Retinal pigment epithelial cell (primary cell): Measurements from ENCODE around the gene MGMT.

ENCODE experiments used
- DNase-seq: peaks from one replicate; pipeline ENCODE4 v3.0.0-alpha.2; 2010; ENCODE audit warnings: low read depth
- H3K4me3 ChIP-seq: 2 replicates; pipeline ENCODE4 v1.5.1; 2011; ENCODE audit warnings: mild to moderate bottlenecking, low read length, control low read depth, moderate library complexity
- TF ChIP-seq, protein P1 (sequence below): conservative IDR thresholded peaks from 2 replicates; pipeline ENCODE4 v1.5.1; 2011; ENCODE audit warnings: low read depth, low read length, control low read depth, inconsistent platforms

Gene MGMT

DNA sequence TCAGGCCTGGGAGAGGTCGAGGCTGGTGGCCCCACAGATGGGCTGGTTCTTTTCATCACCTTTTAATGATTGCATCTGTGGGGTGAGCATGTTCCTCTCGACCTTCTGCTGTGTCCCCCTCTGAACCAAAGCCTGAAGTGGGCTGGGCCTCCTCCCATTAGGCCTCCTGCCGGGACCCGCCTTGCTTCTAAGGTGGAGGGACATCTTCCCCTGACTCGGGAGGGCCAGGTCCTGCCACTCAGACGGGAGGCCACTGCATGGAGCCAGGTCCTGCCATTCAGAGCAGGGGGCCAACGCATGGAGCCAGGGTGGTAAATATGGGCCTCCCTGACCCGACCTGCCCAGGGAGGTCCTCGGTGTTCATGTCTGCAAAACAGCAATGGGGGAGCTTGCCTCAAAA, 308.6 kb downstream of the MGMT start:
- TF ChIP-seq, protein P1, sequence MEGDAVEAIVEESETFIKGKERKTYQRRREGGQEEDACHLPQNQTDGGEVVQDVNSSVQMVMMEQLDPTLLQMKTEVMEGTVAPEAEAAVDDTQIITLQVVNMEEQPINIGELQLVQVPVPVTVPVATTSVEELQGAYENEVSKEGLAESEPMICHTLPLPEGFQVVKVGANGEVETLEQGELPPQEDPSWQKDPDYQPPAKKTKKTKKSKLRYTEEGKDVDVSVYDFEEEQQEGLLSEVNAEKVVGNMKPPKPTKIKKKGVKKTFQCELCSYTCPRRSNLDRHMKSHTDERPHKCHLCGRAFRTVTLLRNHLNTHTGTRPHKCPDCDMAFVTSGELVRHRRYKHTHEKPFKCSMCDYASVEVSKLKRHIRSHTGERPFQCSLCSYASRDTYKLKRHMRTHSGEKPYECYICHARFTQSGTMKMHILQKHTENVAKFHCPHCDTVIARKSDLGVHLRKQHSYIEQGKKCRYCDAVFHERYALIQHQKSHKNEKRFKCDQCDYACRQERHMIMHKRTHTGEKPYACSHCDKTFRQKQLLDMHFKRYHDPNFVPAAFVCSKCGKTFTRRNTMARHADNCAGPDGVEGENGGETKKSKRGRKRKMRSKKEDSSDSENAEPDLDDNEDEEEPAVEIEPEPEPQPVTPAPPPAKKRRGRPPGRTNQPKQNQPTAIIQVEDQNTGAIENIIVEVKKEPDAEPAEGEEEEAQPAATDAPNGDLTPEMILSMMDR = no peak
- no peak for DNase-seq
- H3K4me3 ChIP-seq = no peak overlapping the region

DNA sequence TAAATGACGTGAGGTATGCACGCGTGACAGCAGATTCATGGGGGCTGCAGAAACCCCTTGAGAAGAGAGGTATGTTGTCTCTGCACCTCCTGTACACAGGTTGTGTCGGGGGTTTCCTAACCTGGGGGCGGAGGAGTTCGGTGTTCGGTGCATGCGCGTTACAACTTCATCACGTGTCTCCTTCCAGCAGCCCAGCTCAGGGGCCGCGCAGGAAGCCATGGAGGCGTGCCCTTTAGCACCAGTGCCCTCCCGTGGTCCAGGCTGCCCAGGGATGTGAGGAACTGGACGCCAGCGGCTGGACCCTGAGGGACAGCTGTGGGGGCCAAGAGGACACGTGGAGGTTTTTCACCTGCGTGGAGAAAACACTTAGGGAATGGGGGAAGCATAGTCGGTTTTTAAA, 310.6 kb downstream of the MGMT start:
- TF ChIP-seq, protein P1 = no peak
- no peak overlapping the region for H3K4me3 ChIP-seq
- no peak for DNase-seq

DNA sequence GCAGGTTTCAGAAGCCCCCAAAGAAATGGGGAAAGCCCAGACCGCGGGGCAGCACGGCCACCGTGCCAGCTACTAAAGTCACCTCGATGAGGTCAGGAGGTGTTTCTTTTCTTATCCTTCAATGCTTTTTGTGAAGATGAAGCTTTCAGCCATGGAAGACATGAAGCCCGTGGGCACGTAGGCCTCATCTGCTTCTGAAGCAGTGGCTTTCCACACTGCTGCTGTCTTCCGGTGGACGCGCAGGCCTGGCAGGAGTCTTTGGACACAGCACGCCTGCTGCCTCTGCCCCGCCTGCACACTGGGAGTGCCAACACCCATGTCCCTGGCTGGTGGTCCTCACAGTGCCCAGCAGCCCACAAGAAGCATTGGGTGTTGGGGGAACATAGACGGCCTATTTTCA, 311.5 kb downstream of the MGMT start:
- H3K4me3 ChIP-seq = no peak overlapping the region
- TF ChIP-seq, protein P1 = no peak
- DNase-seq = no peak

DNA sequence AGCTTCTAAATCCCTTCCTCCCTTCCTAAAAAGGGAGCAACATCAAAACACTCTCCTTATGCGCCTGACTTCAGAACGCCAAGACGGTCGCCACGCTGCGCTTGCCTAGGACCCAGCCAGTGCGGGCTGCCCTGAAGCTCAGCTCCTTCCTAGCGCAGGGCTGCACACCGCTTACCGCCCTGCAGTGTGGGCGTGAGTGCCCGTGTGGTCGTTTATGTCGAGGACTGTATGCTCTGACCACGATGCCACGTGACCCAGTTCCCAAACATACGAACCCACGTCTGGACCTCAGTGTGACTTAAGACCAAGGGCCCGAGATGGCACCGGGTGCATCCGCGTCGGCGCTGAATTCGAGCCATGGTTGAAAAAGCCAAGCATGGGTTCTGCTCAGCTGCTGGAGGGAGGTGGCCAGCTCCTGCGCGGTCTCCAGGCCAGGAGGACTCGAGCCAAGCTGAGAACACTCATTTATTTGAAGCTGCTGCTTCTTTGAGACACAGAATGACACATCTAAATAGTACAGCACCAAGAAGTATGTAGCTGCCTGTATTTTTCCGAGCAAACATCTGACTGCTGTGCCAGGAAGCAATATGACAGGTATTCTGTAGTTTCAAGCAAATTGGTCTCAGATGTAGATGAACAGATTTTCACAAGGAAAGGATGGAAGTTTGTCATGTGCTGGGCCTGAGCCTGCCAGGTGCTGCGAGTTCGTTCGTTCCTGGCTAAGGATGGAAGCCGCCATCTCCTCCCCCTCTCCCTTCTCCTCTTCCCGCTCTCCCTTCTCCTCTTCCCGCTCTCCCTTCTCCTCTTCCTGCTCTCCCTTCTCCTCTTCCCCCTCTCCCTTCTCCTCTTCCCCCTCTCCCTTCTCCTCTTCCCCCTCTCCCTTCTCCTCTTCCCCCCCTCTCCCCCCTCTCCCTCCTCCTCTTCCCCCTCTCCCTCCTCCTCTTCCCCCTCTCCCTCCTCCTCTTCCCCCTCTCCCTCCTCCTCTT, 312.4 kb downstream of the MGMT start:
- DNase-seq = no peak
- H3K4me3 ChIP-seq = no peak overlapping the region
- TF ChIP-seq, protein P1 = no peak

DNA sequence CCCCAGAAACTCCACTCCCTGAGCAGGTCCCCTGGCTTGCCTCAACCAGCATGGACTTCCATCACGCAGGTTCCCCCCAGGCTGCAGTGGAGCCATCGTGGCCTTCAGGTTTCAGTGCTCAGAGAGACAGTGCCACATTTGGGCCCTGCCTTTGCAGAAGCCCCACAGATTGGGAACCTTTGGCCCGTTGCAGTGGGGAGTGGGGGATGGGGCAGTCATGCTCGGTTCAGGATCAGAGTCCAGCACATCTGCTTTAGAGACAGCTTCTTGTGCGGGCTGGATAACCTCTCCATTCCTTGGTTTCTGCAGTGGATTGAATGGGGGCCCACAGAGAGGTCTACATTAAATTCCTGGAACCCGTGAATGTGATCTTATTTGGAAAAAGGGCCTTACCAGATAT, 313.2 kb downstream of the MGMT start:
- no peak overlapping the region for H3K4me3 ChIP-seq
- TF ChIP-seq, protein P1 = no peak
- DNase-seq = no peak

DNA sequence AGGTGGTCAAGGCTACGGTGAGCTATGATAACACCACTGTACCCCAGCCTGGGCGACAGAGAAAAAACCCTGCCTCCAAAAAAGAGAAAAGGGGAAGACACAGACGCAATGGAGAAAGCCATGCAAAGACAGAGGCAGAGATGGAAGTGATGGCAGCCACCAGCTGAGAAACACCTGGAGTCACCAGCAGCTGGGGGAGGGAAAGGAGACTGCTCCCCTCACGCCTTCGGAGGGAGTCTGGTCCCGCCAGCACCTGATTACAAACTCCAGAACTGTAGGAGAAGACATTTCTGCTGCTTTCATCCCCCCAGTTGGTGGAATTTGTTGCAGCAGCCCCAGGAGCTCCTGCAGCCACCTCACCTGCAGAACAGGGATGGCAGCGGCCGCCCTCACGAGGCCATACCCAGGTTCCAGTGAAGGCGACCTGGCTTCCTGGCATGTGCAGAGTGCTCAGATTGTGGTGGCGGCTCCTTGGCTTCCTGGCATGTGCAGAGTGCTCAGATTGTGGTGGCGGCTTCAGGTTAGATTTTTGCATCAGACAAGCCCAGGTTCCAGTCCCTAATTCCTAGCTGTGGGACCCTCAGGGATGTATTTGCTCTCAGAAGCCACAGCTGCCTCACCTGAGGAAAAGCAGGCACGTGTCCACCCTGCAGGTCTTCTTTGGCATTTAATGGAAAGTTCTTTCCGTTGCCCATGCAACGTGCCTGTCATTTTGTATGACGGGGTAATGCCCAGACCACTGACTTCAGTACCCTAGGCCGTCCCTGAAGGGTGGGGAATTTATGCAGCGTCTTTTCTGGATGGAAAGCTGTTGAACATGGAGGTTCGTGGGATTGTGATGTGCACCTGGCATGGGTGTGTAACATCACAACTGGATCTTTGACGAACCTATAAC, 314.1 kb downstream of the MGMT start:
- DNase-seq = no peak
- TF ChIP-seq, protein P1 = no peak
- no peak overlapping the region for H3K4me3 ChIP-seq
